Esophagus muscularis mucosa (tissue), 4 donors: ENCODE data around the gene HSD11B1.

ENCODE experiments used
- CTCF ChIP-seq, 3 experiments: fragments of 200-600 bp in 2 of 3; fragments of 450-650 bp in 1 of 3; sonication (generic) in 2 of 3; IDR thresholded peaks; one replicate each; pipeline ENCODE4 v1.5.1; 2017 to 2019; ENCODE audit warnings: antibody characterized with exemption in 3 of 3, mild to moderate bottlenecking in 2 of 3, moderate library complexity in 1 of 3
- EP300 ChIP-seq: sonication (generic); formaldehyde crosslinking; IDR thresholded peaks from one replicate; pipeline ENCODE4 v1.6.1; 2017; ENCODE audit warnings: antibody characterized with exemption
- POLR2AphosphoS5 ChIP-seq, 2 donors: sonication (generic); formaldehyde crosslinking; IDR thresholded peaks; one replicate each; pipeline ENCODE4 v1.6.1; 2017; ENCODE audit warnings: antibody characterized with exemption in 2 of 2

GRCh38 chr1:209692296-209692695 lies 12.3 kb upstream of the HSD11B1 start:
- TF ChIP-seq EP300 (no peak), CTCF (IDR thresholded peaks at IDR 0.05) (no peak), POLR2AphosphoS5 (IDR thresholded peaks at IDR 0.05) (no peak)
